HG02852 (cell line): ENCODE results near the gene SLC4A5.
A peak's percentile ranks its signal among the peaks of the same experiment; 100 is the strongest.
"Not testable (repeated sequence)": the region's sequence is repeated elsewhere in the genome, so short reads cannot be mapped to it uniquely, and the experiment has no call there.

Experiments used
- ATAC-seq: cut with Tn5 transposase; IDR thresholded peaks from one replicate; pipeline ENCODE4 v1.9.1; 2021; ENCODE audit warnings: mild to moderate bottlenecking, moderate library complexity; ENCODE audit not compliant: unreplicated experiment

Gene SLC4A5

GRCh38 chr2:74235041-74235440 is 108.2 kb downstream of the SLC4A5 start:
- no peak for ATAC-seq

- no peak for ATAC-seq
Measured at GRCh38 chr2:74233648-74234047, 109.6 kb downstream of the SLC4A5 start.

GRCh38 chr2:74232426-74232825 is 110.8 kb downstream of the SLC4A5 start:
- no peak for ATAC-seq

GRCh38 chr2:74229865-74230264 is 113.4 kb downstream of the SLC4A5 start:
- ATAC-seq: not testable (repeated sequence)

GRCh38 chr2:74228772-74229171 is 114.4 kb downstream of the SLC4A5 start:
- ATAC-seq: no peak

- ATAC-seq: no peak
Measured at GRCh38 chr2:74227646-74228045, 115.6 kb downstream of the SLC4A5 start.

- no peak for ATAC-seq
Measured at GRCh38 chr2:74226648-74227213, 116.5 kb downstream of the SLC4A5 start.

GRCh38 chr2:74225698-74226459 is 117.3 kb downstream of the SLC4A5 start:
- ATAC-seq: no peak

GRCh38 chr2:74223941-74224770 is 119.1 kb downstream of the SLC4A5 start:
- no peak for ATAC-seq

GRCh38 chr2:74222300-74222650 is 120.9 kb downstream of the SLC4A5 start:
- ATAC-seq: no peak

- no peak for ATAC-seq
Measured at GRCh38 chr2:74221604-74222299, 121.5 kb downstream of the SLC4A5 start.

GRCh38 chr2:74221091-74221490 is 122.1 kb downstream of the SLC4A5 start:
- ATAC-seq: no peak

GRCh38 chr2:74219846-74220486 is 123.2 kb downstream of the SLC4A5 start:
- no peak for ATAC-seq

- no peak for ATAC-seq
Measured at GRCh38 chr2:74216642-74217041, 126.6 kb downstream of the SLC4A5 start.

GRCh38 chr2:74215771-74216170 is 127.4 kb downstream of the SLC4A5 start:
- not testable (repeated sequence) for ATAC-seq

- ATAC-seq: no peak
Measured at GRCh38 chr2:74212702-74213410, 130.4 kb downstream of the SLC4A5 start.

- ATAC-seq: peak; percentile 87
Measured at GRCh38 chr2:74206180-74206688, 137.0 kb downstream of the SLC4A5 start.

GRCh38 chr2:74205596-74205995 is 137.6 kb downstream of the SLC4A5 start:
- no peak for ATAC-seq

- no peak for ATAC-seq
Measured at GRCh38 chr2:74205113-74205512, 138.1 kb downstream of the SLC4A5 start.

- ATAC-seq: no peak
Measured at GRCh38 chr2:74204436-74204835, 138.8 kb downstream of the SLC4A5 start.
